GM19238 (cell line): ENCODE data around the gene ST6GALNAC6.

Source experiments
- DNase-seq: peaks from one replicate; pipeline ENCODE4 v3.0.0; 2011; ENCODE audit warnings: low spot score; ENCODE audit not compliant: insufficient read length

The ST6GALNAC6 gene

DNA sequence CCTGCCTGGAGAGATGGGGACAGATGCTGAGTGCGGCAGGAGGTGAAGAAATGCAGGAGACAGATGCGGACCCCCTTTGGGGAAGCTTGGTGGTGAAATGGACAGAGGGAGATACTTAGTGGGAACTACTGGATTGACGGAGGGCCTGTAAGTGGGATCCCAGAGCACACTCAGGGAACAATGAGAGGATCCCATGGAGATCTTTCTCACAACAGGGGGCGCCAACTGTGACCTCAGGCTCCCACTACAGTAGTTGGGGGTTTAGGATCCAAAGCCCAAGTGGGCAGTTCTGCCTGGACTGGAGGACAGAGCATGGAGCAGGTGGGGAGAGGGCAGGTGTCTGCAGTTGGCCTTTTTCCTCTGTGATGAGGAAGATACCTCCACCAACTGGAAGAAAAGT lies 34.8 kb upstream of the ST6GALNAC6 start:
- no peak for DNase-seq

DNA sequence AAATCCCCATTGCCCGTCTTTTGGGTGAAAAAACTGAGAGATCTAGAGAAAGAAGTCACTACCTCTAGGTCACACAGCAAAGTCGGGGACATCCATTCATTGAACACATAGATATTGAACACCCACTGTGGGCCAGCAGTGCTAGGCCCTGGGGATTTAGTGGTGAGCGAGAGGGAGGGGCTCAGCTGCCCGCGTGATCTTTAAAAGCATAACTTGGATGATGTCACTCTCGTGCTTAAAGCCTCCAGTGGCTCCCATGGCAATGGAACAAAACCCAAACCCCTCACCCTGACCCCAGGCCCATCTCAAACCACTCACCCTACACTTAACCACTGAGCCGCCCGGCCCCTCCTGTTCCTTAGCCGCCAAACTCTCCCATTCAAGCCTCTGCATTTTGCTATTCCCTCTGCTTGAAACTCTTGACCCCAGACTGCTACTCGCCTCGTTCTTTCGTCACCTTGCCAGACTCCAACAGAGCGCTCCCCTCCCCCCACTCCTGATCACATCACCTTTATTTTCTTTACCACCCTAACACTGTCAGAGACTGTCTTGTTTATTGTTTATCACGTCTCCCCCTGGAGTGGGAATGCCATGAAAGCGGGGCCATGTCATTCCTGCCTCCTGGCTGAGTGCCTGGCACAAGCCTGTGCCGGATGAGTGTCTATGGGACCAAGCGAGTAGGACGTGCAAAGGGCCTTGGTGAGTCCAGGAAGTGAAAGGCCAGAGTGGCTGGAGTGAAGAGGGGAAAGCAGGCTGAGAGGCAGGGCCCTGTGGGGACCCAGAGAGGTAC lies 31.9 kb upstream of the ST6GALNAC6 start:
- DNase-seq, result no peak

DNA sequence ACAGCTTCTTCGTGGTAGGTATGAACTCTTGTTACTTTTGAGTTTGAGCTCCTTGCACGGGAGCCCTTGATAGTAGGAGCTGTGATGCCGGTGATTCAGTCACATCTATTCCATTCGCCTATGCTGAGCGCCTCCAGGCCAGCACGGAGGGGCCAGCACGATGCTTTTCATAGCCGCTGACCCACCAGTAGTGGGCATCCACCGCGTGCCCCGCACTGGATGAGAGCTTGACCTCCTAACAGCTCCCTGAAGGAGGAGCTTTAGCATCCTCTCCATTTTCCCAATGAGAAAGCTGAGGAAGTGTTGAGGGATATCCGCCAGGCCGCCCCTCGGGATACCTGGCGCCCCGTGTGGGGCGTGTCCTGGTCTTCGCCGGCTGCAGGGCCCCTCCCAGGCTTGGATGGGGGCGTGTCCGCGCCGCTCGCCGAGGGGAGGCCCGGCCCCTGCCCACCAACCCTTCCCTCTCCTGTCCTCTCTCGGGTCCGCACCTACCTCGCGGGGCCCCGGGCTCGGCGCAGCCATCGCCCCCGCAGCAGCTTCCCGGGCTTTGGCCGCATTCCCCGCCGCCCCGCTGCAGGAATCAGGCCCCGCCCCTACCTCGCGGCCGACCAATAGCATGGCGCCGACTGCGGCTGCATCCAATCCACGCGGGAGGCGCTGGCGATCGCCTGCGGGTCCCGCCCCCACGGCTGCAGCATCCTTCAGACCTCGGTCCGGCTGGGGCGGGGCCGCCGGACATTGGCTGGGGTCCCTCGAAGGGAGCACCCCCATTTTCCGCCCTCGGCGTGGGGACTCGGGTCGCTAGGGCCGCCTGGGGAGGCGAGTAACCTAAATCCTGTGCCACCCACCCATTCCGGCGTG lies 31.1 kb upstream of the ST6GALNAC6 start, which contains the start of gene PIP5KL1:
Gene PIP5KL1 (minus strand): TSS at position 547 of the 861 bp plus-strand sequence. CDS start 25 bp downstream, at position 522.
- peak; percentile 94 for DNase-seq

DNA sequence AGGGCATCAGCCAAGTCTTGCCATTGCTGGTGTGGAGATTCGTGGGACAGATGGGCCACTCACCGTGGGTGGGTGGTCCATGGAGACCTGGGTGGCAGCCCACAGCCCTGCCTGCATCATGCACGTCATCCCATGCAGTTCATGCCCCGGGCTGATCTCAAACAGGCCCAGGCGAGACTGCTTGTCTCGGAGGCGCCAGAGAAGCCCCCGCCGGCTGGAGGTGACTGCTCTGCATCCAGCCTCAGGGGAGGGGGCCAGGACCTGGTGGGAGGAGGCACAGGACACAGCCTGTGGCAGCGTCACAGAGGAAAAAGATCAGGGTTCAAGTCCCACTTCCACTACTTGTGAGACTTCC lies 30.2 kb upstream of the ST6GALNAC6 start:
- DNase-seq, result no peak

DNA sequence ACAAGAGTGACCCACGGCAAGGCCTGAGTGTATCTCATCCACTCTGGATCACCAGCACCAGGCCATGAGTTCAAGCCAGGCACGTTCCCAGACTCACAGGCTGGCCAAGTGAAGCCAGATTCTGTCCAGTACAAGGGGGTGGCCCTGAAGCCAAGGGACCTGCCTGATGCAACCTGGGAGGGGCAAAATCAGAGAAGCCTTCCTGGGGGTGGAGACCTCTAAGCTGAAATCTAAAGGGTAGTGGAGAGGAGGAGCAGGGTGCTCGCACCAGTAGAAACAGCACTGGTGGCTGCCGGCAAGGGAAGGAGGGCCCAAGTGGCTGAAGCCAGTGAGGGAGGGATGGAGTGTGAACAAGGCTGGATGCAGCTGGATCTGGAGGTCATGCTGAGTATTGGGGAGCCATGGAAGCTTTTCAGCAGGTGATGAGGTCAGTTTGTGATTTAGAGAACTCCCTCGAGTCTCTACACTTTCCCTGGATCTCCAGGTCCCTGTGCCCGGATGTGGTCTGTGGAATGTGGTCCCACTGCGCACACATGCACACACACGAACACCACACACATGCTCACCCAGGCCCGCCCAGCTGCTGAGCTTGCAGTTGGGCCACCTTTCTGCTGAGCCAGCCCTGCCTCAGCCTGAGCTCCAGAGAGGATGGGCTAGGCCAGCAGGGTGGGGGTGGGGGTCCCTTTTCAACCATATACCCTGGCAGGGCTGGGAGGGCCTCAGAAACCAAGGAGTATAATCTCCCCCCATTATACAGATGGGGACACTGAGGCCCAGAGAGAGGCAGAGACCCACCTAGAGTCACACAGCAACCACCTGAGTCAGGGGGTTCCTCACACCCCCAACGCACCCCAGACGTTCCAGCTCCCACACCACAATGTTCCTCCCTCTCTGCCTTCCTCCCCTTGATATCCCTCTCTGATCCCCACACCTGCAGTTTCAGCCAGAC lies 29.5 kb upstream of the ST6GALNAC6 start:
- DNase-seq, result no peak

DNA sequence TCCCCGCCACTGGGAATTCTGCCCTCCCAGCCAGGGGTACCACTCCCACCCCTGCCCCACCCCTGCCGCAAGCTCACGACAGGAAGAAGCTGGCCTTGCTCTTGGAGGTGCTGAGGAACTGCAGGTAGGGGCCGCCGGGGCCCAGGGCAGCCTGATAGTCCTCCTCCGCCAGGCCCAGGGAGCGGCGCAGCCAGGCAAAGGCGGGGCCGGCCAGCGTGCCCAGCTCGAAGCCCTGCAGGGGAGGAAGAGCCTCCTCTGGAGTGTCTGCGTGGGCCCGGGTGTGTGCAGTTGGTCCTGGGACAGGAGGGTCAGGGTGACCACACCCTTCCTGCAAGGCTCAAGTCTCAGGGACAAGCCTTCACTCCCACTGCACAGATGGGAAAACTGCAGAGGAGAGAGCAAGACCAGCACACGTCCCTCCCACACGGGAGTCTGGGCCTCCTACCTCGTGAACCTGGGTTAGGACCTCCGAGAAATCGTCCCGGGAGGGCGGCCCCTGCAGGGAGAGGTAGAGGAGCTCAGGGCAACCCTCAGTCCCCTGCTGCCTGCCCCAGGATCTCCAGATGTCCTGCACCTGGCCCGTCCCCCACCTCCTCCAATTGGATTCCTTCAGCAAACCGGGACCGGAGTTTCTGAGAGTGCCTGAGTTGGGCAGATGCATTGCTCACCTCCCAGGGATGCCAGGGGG lies 28.7 kb upstream of the ST6GALNAC6 start:
- DNase-seq, result no peak

DNA sequence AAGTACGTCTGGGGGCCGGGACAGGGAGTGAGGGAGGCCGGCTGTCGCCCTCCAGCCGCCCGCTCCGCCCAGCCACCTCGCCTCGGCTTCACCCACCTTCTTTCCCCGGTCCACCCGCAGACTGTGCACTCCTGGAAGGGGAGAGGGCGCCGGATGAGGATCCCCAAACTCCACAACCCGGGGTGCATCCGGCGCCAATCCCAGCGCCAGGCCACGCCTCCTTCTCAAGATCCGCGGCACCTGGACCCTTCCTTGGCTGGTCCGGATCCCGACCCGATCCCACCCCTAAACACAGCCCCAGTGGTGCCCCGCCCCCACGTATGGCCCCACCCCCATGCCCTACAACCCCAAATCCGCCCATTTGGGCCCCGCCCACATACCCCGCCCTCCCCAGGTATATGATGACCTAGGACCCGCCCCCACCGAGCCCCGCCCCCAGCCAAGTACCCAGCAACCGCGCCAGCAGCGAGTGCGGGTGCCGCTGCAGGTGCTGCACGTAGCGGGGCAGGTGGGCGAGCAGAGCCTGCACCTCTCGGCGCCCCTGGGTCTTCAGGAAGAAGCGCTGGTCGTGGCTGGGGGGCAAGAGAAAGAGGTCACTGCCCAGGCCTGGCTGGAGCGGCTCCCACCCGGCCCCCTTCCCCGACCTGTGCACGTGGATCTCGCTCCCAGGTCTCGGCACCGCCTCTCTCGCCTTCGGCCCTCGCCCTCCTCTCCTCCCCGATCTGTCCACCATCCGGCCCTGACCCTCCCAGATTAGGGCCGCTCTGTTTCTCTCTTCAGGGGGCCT lies 28.0 kb upstream of the ST6GALNAC6 start:
- DNase-seq, result no peak

DNA sequence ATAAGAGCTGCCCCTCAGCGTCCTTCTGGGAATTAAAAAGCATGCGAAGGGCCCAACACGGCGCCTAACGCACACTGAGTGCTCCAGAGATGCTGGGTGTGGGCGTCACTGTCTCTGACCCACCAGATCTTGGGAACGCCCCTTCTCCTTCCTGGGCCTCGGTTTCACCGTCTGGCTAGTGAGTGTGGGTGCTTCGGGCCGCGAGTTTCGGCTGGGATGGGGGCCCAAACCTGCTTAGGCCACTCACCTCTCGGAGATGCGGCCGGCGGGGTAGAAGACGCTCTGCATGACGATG lies 27.4 kb upstream of the ST6GALNAC6 start:
- no peak for DNase-seq

DNA sequence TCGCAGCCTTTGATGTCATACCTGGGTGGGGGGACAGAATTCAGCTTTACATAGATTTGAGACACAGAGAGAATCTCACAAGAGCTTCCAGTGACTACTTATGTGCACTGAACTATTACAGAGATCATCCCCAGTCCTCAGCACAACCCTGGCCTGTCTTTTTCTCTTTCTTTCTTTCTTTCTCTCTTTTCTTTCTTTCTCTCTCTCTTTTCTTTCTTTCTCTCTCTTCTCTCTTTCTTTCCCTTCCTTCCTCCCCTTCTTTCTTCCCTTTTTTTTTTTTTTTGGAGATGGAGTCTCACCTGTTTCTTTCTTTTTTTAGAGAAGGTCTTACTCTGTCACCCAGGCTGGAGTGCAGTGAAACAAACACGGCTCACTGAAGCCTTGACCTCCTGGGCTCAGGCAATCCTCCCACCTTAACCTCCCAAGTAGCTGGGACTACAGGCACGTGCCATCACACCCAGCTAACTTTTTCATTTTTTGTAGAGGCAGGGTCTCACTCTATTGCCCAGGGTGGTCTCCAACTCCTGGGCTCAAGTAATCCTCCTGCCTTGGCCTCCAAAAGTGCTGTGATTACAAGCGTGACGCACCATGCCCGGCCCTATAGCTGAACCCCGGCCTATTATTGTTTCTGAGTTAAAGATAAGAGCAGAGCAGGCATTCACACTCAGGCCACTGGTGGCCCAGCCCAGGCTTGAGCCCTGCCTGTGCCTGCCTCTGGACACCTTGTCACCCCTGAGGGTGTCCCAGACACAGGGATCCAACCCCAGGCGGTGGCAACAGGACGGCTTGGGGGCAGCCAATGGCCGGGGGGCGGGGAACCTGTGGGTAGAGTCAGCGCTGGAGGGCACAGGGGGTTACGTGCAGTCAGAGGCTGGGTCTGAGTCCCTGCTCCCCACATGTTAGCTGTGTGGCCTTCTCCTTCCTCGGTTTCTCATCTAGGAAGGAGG lies 26.8 kb upstream of the ST6GALNAC6 start:
- no peak for DNase-seq

DNA sequence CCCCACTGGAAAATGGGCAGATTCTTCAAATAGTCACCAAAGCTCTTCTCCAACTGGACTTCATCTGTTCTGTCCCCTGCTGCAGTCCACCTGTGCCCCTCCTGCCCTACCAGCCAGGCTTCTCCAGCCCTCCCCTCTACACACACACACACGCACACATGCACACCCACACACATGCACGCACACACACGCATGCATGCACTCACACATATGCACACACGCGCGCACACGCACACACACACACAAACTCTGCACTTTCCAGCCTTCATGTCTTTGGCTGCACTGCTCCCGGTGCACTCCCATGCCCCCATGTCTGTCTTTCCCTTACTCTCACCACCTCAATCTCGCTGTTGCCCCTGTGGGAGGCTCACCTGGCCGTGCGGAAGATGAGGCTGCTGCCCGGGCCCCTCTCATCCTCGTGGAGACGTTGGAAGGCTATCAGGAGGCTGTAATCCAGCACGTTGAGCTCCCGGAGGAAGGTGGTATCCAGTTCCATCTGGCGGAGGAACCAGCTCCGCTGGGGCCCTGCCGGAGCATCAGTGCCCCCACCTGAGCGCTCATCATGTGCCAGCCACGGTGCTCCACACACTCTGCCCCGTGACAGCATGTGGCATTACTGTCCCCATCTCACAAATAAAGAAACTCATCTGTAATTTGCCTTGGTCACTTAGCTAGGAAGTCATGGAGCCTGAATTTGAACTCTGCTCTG lies 25.5 kb upstream of the ST6GALNAC6 start:
- DNase-seq, result no peak

DNA sequence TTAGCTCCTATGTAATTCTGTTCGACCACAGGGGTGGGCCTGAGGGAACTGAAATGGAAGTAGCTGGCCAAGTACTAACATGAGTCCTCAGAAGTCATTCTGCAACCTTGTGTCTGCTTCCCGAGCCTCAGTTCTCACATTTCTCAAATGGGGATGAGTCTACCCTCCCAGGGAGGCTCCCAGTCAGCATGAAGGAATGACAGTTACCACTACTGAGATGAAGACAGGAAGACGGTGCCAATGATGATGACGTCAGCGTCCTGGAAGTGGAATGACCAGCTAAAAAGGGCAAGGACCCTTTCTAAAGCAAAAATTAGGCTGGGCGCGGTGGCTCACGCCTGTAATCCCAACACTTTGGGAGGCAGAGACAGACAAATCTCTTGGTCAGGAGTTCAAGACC lies 24.4 kb upstream of the ST6GALNAC6 start:
- DNase-seq, result no peak

DNA sequence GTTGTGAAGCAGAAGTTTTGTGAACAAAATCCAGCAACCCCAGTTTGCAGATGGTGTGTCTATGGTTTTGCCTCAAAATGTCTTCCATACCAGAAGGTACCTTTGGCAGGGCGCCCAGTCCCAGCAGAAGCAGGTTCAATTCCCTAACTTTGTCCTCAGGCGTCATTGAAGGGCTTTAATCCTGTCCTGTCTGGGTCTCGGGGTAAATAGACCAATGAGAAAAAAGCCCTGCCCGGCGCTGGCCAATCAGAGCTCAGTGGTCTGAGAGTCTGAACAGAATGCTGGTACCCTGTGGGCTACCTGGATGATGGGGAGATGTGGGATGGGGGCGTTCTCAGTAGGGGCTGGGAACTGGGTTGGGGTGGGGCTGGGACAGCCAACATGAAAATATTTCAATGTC lies 23.6 kb upstream of the ST6GALNAC6 start:
- DNase-seq, result no peak

DNA sequence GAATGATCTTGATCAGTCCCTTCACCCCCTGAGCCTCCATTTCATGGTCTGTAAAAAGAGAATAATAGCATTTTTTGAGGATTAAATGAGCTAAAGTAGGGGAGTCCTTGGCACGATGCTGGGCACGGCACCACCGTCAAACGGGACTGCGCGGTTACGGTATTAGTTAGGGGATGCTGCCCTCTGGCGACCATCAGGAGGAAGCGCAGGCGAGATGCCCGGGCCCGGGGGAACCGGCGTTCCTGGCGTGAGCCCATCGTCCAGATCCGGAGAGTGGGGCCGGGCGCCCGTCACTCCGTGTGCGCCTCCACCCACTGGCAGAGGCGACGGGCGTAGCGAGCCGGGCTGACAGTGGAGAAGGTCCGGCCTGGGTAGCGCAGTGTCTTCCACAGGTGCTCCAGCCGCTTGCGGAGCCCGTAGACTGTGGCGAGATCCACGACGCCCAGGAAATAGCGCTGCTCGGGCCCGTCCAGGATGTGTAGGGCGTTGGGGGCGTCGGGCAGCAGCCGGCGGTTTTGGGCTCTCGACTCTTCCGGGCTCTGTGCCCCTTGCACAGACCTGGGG lies 22.2 kb upstream of the ST6GALNAC6 start:
- DNase-seq, result no peak

DNA sequence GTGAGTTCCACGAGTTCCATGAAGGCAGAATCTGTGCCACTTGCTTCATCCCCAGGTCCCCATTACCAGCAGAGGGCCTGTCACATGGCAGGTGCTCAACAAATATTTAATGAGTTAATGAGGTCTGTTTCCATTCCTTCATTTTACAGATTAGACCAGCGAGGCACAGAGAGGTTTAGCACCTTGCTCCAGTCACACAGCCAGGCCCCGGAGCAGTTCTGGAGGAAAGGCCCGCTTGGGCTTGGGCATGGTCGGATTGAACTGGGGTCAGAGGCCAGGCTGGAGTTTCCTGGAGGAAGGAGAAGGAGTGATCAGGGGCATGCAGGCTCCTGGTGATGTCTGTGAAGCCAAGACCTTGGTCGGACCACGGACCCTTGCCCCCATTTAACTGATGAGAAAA lies 21.4 kb upstream of the ST6GALNAC6 start:
- DNase-seq, result no peak

DNA sequence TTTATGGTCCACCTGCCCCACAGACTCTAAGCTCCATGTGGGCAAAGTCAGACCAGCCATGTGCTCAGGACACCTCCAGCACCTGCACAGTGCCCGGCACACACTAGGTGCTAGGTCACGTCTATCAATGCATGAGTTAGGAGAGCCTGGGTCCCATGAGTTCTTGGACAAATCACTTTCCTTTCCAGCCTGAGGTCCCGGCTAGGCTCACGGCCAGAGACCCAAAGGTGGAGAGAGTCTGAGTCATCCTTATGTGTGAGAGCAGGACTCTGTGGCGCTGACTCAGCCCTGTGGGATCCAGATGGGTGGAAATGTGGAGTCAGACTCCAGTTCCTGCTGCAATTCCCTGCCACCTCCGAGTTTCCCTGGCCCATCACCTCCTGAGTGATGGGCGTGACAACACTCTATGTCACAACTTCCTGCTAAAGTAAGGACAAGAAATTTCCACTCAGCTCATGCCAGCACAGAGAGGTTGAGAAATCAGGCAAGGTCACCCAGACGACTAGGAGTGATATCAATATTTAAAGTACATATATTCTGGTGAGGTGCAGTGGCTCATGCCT lies 19.9 kb upstream of the ST6GALNAC6 start:
- DNase-seq, result no peak

DNA sequence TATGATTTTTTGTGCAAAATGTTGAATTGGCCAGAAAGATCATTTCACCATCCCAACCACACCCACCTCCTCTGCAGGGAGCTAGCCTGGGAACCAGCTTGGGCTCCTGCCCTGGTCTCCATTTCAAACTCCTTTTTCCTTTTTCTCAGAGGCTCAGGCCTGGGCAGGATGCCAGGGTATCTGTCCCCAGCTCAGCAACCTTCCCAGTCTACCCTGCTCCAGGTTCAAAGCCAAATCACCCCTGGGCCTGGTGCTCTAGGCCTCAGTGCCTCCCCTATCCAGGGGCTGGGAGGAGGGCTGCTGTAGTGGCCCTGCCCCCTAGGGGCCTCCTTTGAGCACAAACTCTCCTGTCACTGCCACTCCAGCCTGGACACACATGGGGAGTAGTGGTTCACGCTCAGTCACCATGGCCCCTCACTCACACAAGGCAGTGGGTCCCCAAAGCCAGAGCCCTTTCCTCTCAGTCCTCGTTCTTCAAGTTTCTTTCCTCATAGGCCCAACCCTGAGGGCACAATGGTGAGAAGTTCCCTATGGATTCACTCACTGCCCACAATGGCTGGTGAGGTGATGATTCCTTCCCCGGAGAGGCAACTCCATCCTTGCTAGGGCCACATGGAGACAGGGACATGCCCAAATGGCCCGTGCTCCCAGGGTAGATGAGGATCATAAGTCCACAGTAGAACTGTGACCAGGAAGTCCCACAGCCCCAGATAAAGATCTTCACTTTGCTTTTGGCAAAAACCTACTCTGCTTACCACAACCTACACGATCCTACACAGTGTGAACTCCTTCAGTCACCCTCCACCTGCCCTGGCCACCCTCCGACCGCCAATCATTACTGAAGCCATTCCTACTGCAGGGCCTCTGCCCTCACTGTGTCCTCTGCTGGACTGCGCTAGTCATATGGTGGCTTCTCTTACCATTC lies 19.0 kb upstream of the ST6GALNAC6 start:
- no peak for DNase-seq

DNA sequence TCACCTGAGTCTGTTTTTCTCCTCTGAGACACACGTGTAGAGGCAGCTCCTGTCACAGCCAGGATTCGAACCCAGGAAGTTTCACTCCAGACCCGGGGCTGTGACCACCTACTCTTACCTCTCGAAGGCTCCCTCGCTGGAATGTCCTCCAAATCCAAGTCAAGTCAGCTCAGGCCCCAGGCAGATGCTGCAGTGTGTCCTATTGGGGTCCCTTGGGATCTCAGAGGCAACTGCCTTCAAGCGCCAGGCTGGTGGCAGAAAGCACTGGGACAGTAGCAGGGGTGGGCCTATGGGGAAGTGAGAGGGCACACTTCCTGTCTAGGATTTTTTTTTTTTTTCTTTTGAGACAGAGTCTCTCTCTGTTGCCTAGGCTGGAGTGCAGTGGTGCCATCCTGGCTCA lies 18.2 kb upstream of the ST6GALNAC6 start:
- DNase-seq, result no peak
